ENCODE measurements around the gene AKAP13. TPM values are rescaled to one million over a fixed set of nuclear protein-coding genes. Genes with fewer than 3 reads are reported as not detected.

Gene AKAP13
- total and polyA plus RNA-seq, 9 donors = 45.3 to 190 (median 98.6) TPM

DNA sequence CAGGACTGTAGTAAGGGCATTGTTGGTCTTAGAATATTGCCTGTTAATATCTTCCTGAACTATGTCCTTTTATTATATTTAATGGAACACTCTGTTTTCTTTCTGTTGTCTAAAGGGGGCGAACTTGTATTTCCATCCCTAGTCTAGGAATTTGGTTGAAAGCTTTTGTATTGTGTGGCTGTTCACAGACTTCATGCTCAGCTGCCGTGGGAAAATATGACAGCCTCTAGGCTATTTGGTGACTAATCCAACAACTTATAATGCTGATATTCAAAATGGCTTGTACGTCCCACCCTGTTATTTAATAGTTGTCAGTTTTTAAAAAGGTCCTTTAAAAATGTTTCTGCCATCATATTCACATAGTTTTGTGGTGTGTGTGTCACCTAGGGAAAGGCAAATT is 211.7 kb downstream of the AKAP13 start:
- WGBS, 3 donors = 12 to 22% (median 13%) methylated on average over 3 of the region's 3 CpGs
- TF ChIP-seq EP300 (IDR thresholded peaks at IDR 0.05) (no peak), POLR2A (IDR thresholded peaks at IDR 0.05) (no peak)
- TF ChIP-seq, protein P1, sequence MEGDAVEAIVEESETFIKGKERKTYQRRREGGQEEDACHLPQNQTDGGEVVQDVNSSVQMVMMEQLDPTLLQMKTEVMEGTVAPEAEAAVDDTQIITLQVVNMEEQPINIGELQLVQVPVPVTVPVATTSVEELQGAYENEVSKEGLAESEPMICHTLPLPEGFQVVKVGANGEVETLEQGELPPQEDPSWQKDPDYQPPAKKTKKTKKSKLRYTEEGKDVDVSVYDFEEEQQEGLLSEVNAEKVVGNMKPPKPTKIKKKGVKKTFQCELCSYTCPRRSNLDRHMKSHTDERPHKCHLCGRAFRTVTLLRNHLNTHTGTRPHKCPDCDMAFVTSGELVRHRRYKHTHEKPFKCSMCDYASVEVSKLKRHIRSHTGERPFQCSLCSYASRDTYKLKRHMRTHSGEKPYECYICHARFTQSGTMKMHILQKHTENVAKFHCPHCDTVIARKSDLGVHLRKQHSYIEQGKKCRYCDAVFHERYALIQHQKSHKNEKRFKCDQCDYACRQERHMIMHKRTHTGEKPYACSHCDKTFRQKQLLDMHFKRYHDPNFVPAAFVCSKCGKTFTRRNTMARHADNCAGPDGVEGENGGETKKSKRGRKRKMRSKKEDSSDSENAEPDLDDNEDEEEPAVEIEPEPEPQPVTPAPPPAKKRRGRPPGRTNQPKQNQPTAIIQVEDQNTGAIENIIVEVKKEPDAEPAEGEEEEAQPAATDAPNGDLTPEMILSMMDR (IDR thresholded peaks at IDR 0.05) = peak in 2 of 3 donors; percentile 6 to 7
- no peaks in the 10 kb centered on the region for H3K9me3 ChIP-seq
- DNase-seq = no peak
- H3K4me1 ChIP-seq (ENCODE audit: insufficient read depth) = no peaks in the 10 kb centered on the region
- no peak overlapping the region for H3K4me3 ChIP-seq
- intact Hi-C loops (cut with DNase I) = no loop called here
- no peak overlapping the region for H3K27ac ChIP-seq
- H3K27me3 ChIP-seq = no peaks in the 10 kb centered on the region
- H3K36me3 ChIP-seq = no peaks in the 10 kb centered on the region

DNA sequence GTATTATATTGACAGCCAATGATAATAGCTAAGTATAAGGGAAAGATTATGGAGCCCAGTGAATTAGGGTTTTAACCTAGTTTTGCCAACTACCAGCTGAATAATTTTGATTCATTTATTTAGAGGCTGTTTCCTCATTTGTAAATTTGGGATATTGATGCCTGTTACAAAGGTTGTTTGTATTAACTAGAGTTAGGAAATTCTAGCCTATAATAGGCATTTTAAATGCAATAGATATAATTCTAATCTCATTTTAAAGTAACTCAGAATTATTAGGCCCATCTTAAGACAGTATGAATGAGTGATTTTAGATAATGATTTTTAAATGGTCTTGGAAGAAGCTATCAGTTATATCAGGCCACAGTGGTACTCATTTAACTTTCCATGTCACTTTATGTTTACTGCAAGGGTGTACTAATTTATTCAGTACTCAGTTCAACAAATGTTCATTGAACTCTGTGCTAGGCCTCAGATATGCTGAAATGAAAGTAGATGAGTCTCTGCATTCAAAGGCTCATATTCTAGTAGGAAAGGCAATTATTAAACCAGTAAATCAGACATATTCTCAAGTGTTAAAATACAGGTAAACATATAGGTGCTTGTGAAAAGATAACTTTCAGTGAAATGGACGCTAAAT is 213.5 kb downstream of the AKAP13 start:
- no peaks in the 10 kb centered on the region for H3K4me1 ChIP-seq (ENCODE audit: insufficient read depth)
- no peak overlapping the region for H3K4me3 ChIP-seq
- intact Hi-C loops (cut with DNase I) = no loop called here
- 94 to 99% (median 98%) methylated on average over 1 of the region's 1 CpG for WGBS, 3 donors
- no peaks in the 10 kb centered on the region for H3K36me3 ChIP-seq
- H3K27me3 ChIP-seq = no peaks in the 10 kb centered on the region
- no peak overlapping the region for H3K27ac ChIP-seq
- TF ChIP-seq POLR2A (IDR thresholded peaks at IDR 0.05) (no peak), EP300 (IDR thresholded peaks at IDR 0.05) (no peak)
- TF ChIP-seq, protein P1 (IDR thresholded peaks at IDR 0.05) = no peak
- no peak for DNase-seq
- H3K9me3 ChIP-seq = no peaks in the 10 kb centered on the region

DNA sequence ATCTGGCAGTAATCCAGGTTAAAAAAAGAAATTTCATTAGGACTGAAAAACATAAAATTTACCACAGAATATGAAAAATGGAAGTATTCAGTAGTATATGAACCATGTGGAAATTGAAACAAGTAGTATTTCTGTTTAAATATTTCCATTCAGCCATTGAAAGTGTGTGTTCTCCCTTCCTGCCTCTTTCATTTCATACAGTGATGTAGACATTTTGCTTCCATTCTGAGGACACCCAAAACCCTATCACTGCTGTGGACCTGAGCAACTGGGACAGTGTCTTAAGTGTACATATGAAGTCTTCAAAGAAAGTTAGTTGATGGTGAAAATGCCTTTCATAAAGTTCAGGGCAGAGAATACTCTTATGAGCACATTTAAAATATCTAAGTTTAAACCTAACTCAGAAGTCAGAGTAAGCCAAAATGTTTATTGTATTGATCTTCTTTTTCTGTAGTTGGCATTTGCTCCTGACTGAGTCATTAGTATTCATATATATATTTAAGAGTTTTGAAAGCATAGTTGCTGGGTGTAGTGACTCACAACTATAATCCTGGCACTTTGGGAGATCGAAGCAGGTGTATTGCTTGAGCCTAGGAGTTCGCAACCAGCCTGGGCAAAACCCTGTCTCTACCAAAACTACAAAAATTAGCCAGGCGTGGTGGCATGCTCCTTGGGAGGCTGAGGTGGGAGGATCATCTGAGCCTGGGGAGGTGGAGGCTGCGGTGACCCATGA is 215.6 kb downstream of the AKAP13 start:
- Histone ChIP-seq H3K4me3 (no peak overlapping the region), H3K27ac (no peak overlapping the region), H3K4me1 (ENCODE audit: insufficient read depth) (no peaks in the 10 kb centered on the region), H3K36me3 (no peaks in the 10 kb centered on the region), H3K9me3 (no peaks in the 10 kb centered on the region), H3K27me3 (no peaks in the 10 kb centered on the region)
- 96 to 100% (median 98%) methylated on average over 4 of the region's 4 CpGs for WGBS, 3 donors
- DNase-seq = no peak
- TF ChIP-seq EP300 (IDR thresholded peaks at IDR 0.05) (no peak), POLR2A (IDR thresholded peaks at IDR 0.05) (no peak)
- TF ChIP-seq, protein P1 (IDR thresholded peaks at IDR 0.05) = no peak
- intact Hi-C loops (cut with DNase I) = no loop called here

DNA sequence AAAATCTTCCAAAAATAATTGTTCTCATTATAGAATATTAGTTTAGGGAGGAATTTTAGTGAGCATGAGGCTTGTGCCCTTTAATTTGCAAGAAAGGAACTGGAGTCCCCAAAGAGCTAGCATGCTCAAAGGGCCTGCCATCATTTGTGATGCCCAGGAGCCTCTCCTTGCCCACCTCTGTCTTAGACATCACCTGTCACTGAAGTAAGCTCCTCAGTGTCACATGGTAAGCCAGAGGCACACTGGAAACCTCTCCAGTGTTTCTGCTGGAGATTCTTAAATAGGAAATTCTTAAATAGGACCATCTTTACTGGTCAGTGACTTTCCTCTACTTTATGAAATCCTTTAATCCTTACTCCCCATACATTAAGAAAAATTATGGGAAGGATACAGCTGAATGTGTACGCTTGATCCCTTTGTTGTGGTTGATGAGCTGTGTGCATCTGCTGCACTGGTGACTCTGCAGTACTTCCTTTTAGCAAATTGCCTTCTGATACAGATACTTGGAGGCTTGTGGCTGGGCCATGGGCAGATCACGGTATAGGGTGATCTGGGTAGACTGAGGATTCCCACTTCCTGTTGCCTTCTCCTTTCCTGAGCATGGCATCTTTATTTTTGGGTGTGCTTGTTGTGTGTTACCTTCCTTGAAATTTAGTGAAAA is 216.9 kb downstream of the AKAP13 start:
- no peaks in the 10 kb centered on the region for H3K4me1 ChIP-seq (ENCODE audit: insufficient read depth)
- H3K9me3 ChIP-seq = no peaks in the 10 kb centered on the region
- H3K36me3 ChIP-seq = no peaks in the 10 kb centered on the region
- no peak for DNase-seq
- TF ChIP-seq, protein P1 (IDR thresholded peaks at IDR 0.05) = no peak
- no peak for TF ChIP-seq POLR2A (IDR thresholded peaks at IDR 0.05)
- H3K27ac ChIP-seq = no peak overlapping the region
- H3K27me3 ChIP-seq = no peaks in the 10 kb centered on the region
- intact Hi-C loops (cut with DNase I) = no loop called here
- H3K4me3 ChIP-seq = no peak overlapping the region
- 98 to 100% (median 98%) methylated on average over 2 of the region's 2 CpGs for WGBS, 3 donors

All from ovary (tissue), 9 donors.